ENCODE measurements around the gene OLA1.
A peak's percentile ranks its signal among the peaks of the same experiment; 100 is the strongest.
"Not testable (repeated sequence)": the region's sequence is repeated elsewhere in the genome, so short reads cannot be mapped to it uniquely, and the experiment has no call there.

Gene OLA1

DNA sequence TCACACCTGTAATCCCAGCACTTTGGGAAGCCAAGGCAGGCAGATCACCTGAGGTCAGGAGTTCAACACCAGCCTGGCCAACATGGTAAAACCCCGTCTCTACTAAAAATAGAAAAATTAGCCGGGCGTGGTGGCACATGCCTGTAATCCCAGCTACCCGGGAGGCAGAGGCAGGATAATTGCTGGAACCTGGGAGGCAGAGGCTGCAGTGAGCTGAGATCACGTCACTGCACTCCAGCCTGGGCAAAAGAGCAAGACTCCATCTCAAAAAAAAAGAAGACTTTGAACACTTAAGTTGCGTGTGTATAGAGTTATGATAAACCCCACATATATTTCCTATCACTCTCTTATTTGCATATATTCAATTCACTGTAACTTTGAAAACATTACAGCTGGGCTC, 2.7 kb downstream of the OLA1 start:
- Mint-ChIP-seq H3K36me3 (peaks cover 10% of the 10 kb centered on the region), H3K4me1 (peaks cover 11% of the 10 kb centered on the region)
- H3K4me3 Mint-ChIP-seq; H3K27me3 Mint-ChIP-seq; H3K27ac Mint-ChIP-seq; ATAC-seq (ENCODE audit: low read depth); H3K9me3 Mint-ChIP-seq; DNase-seq (ENCODE audit: low spot score in 2 of 2): not testable (repeated sequence)

DNA sequence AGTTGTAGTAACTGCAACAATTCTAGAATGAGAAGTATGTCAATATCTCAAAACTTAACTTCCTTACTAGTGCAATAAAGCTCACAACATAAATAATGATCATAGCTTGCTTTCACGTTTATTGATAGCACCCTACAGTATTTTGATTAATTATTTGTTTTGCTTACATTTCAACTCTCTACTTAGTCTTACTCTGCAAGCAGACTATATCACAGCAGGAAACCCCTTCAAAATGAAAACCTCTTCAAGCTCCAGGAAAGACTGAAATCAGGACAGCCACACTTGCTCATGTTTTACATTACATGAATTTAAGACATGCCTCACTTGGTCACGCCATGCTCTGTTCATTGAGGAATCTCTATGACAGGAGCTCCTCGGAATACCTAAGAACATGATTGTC, 3.3 kb downstream of the OLA1 start:
- peaks cover 10% of the 10 kb centered on the region for H3K36me3 Mint-ChIP-seq
- no peak overlapping the region for H3K27ac Mint-ChIP-seq
- H3K9me3 Mint-ChIP-seq = no peaks in the 10 kb centered on the region
- H3K4me3 Mint-ChIP-seq = no peak overlapping the region
- DNase-seq (ENCODE audit: low spot score in 2 of 2) (no peak), ATAC-seq (ENCODE audit: low read depth) (no peak)
- no peaks in the 10 kb centered on the region for H3K27me3 Mint-ChIP-seq
- H3K4me1 Mint-ChIP-seq = peaks cover 12% of the 10 kb centered on the region

DNA sequence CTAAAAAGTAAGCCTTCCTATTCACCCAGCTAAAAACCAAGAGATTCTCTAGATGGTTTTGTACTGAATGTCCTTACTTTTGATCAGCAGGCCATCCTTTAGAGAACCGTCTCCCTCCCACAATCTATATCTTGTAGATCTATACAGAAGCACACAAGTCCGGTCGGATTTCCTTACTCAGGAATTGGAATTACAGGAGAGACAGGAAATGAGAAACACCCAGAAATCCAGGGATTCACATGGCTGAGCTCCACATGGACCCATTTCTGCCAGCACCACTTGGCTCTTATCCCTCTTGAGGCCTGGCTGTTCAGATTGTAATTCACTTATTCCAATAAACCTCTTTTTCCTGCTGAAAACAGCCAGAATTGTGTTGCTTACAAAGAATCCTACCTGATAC, 4.5 kb downstream of the OLA1 start:
- Mint-ChIP-seq H3K4me1 (peaks cover 12% of the 10 kb centered on the region), H3K36me3 (peaks cover 10% of the 10 kb centered on the region), H3K27ac (no peak overlapping the region), H3K4me3 (no peak overlapping the region), H3K27me3 (no peaks in the 10 kb centered on the region), H3K9me3 (no peaks in the 10 kb centered on the region)
- ATAC-seq (ENCODE audit: low read depth) (no peak), DNase-seq (ENCODE audit: low spot score in 2 of 2) (no peak)

DNA sequence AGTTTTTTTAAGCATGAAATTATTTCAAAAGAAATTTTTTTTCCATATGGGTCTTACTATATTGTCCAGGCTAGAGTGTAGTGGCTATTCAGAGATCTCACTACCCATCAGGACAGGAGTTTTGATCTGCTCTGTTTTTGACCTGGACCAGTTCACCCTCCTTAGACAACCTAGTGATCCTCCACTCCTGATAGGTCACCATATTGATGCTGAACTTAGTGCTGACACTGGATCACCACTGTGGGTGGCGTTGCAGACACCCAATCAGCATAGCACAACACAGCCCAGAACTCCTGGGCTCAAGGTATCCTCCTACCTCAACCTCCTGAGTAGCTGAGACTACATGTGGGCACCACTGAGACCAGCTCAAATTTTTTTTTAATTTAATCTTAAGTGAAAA, 8.2 kb downstream of the OLA1 start:
- Mint-ChIP-seq H3K9me3 (no peaks in the 10 kb centered on the region), H3K27ac (no peak overlapping the region), H3K4me3 (no peak overlapping the region), H3K27me3 (no peaks in the 10 kb centered on the region), H3K36me3 (peaks cover 6% of the 10 kb centered on the region), H3K4me1 (peaks cover 9% of the 10 kb centered on the region)
- no peak for ATAC-seq (ENCODE audit: low read depth)
- DNase-seq (ENCODE audit: low spot score in 2 of 2) = no peak

- ATAC-seq (ENCODE audit: low read depth) (no peak), DNase-seq (ENCODE audit: low spot score in 2 of 2) (no peak)
- no peak overlapping the region for H3K27ac Mint-ChIP-seq
- no peak overlapping the region for H3K4me3 Mint-ChIP-seq
- no peaks in the 10 kb centered on the region for H3K27me3 Mint-ChIP-seq
- H3K4me1 Mint-ChIP-seq = peaks cover 18% of the 10 kb centered on the region
- H3K36me3 Mint-ChIP-seq = peaks cover 4% of the 10 kb centered on the region
- no peaks in the 10 kb centered on the region for H3K9me3 Mint-ChIP-seq
Measured at GRCh38 chr2:174236429-174236828, 11.9 kb downstream of the OLA1 start.

- DNase-seq (ENCODE audit: low spot score in 2 of 2) (no peak), ATAC-seq (ENCODE audit: low read depth) (no peak)
Measured at GRCh38 chr2:174235680-174236079, 12.7 kb downstream of the OLA1 start.

GRCh38 chr2:174233771-174234275, 14.5 kb downstream of the OLA1 start:
- no peak overlapping the region for H3K4me3 Mint-ChIP-seq
- no peaks in the 10 kb centered on the region for H3K9me3 Mint-ChIP-seq
- H3K27ac Mint-ChIP-seq = peak overlapping the region; percentile 26
- H3K36me3 Mint-ChIP-seq = peaks cover 4% of the 10 kb centered on the region
- DNase-seq (ENCODE audit: low spot score in 2 of 2) (no peak), ATAC-seq (ENCODE audit: low read depth) (no peak)
- H3K27me3 Mint-ChIP-seq = no peaks in the 10 kb centered on the region
- H3K4me1 Mint-ChIP-seq = peaks cover 15% of the 10 kb centered on the region

More at GRCh38 chr2:174235680-174236079, 12.7 kb downstream of the OLA1 start:
- H3K4me3 Mint-ChIP-seq = no peak overlapping the region
- no peaks in the 10 kb centered on the region for H3K27me3 Mint-ChIP-seq
- no peak overlapping the region for H3K27ac Mint-ChIP-seq
- H3K9me3 Mint-ChIP-seq = no peaks in the 10 kb centered on the region
- H3K4me1 Mint-ChIP-seq = peaks cover 18% of the 10 kb centered on the region
- peaks cover 4% of the 10 kb centered on the region for H3K36me3 Mint-ChIP-seq

DNA sequence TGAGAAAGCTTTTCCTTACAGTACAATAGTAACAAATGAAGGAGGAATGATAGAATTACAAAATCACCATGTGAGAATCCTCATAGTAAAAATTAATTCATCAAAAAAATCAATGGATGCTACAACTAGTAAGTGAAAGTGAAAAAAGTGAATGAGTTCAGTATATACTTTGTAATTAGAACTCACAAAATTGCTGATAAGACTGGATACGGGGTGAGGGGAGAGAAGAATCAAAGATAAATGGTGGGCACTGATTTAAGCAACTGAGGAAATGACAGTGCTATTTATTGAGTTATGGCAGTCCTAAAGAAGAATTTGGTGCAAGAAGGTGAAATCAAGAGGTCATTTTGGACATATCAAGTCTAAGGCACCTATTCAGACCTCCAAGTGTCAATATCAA, 20.6 kb downstream of the OLA1 start:
- Mint-ChIP-seq H3K27me3 (no peaks in the 10 kb centered on the region), H3K4me1 (peaks cover 5% of the 10 kb centered on the region), H3K36me3 (peaks cover 12% of the 10 kb centered on the region), H3K9me3 (no peaks in the 10 kb centered on the region), H3K4me3 (no peak overlapping the region), H3K27ac (no peak overlapping the region)
- ATAC-seq (ENCODE audit: low read depth) = no peak
- no peak for DNase-seq (ENCODE audit: low spot score in 2 of 2)

GRCh38 chr2:174224665-174225288, 23.6 kb downstream of the OLA1 start:
- Mint-ChIP-seq H3K4me1 (peaks cover 6% of the 10 kb centered on the region), H3K36me3 (peaks cover 15% of the 10 kb centered on the region), H3K27me3 (no peaks in the 10 kb centered on the region), H3K27ac (no peak overlapping the region), H3K9me3 (no peaks in the 10 kb centered on the region), H3K4me3 (no peak overlapping the region)
- DNase-seq (ENCODE audit: low spot score in 2 of 2) (no peak), ATAC-seq (ENCODE audit: low read depth) (no peak)

DNA sequence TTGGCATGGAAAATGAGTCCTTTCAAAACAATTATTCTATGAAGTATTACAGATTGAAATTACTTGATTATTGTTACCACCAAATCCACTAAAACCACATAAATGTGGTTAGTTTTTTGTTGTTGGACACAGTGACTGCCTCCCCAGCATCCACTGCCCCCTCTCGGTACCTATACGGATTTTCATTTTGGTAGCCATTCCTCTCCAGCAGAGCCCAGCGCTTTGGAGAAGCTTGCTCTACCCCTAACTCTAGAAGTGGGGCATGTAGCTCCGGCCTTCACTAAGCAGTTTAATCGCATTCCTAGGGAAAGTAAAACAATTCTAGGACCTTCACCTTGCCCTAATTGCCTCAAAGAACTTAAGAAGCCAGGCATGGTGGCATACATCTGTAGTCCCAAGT, 24.2 kb downstream of the OLA1 start:
- no peak overlapping the region for H3K4me3 Mint-ChIP-seq

DNA sequence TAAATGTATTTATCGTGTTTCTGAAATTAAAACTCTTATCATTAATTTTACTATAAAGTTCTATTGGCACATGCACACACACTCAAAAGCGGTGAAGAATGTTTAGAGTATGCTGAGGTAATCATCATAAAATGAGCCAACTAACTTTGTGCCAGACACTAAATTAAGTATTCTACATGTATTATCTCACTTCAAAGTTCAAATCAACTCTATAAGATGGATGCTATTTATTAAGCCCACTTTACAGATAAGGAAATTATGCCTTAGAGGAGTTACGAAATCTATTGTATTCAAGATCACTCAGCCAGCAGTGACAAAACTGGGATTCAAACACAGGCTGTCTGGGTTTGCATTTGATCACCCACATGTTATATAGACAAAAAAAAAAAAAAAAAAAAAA, 24.9 kb downstream of the OLA1 start:
- no peak for DNase-seq (ENCODE audit: low spot score in 2 of 2)
- Mint-ChIP-seq H3K4me3 (no peak overlapping the region), H3K36me3 (peaks cover 15% of the 10 kb centered on the region), H3K4me1 (peaks cover 6% of the 10 kb centered on the region), H3K9me3 (no peaks in the 10 kb centered on the region), H3K27me3 (no peaks in the 10 kb centered on the region), H3K27ac (no peak overlapping the region)
- no peak for ATAC-seq (ENCODE audit: low read depth)

More for the DNA sequence above, 24.2 kb downstream of the OLA1 start:
- ATAC-seq (ENCODE audit: low read depth) (no peak), DNase-seq (ENCODE audit: low spot score in 2 of 2) (no peak)
- Mint-ChIP-seq H3K9me3 (no peaks in the 10 kb centered on the region), H3K36me3 (peaks cover 15% of the 10 kb centered on the region), H3K27ac (no peak overlapping the region), H3K27me3 (no peaks in the 10 kb centered on the region), H3K4me1 (peaks cover 6% of the 10 kb centered on the region)

- Mint-ChIP-seq H3K4me1 (peaks cover 3% of the 10 kb centered on the region), H3K27ac (no peak overlapping the region), H3K4me3 (no peak overlapping the region), H3K27me3 (no peaks in the 10 kb centered on the region), H3K9me3 (no peaks in the 10 kb centered on the region), H3K36me3 (peaks cover 11% of the 10 kb centered on the region)
- ATAC-seq (ENCODE audit: low read depth) (no peak), DNase-seq (ENCODE audit: low spot score in 2 of 2) (no peak)
Measured at GRCh38 chr2:174222154-174222553, 26.2 kb downstream of the OLA1 start.

DNA sequence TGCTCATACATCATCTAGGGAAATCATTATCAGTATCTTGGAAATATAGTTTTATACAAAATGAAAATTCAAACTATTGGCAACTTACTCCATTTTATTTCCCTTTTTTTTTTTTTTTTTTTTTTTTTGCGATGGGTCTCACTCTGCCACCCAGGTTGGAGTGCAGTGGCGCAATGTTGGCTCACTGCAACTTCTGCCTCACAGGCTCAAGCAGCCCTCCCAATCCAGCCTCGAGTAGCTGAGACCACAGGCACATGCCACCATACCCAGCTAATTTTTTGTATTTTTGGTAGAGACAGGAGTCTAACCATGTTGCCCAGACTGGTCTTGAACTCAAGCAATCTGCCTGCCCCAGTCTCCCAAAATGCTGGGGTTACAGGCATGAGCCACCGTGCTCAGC, 29.0 kb downstream of the OLA1 start:
- peaks cover 5% of the 10 kb centered on the region for H3K36me3 Mint-ChIP-seq
- DNase-seq (ENCODE audit: low spot score in 2 of 2) = no peak
- no peaks in the 10 kb centered on the region for H3K27me3 Mint-ChIP-seq
- peaks cover 3% of the 10 kb centered on the region for H3K4me1 Mint-ChIP-seq
- no peak for ATAC-seq (ENCODE audit: low read depth)
- H3K4me3 Mint-ChIP-seq = no peak overlapping the region
- H3K9me3 Mint-ChIP-seq = no peaks in the 10 kb centered on the region
- no peak overlapping the region for H3K27ac Mint-ChIP-seq

DNA sequence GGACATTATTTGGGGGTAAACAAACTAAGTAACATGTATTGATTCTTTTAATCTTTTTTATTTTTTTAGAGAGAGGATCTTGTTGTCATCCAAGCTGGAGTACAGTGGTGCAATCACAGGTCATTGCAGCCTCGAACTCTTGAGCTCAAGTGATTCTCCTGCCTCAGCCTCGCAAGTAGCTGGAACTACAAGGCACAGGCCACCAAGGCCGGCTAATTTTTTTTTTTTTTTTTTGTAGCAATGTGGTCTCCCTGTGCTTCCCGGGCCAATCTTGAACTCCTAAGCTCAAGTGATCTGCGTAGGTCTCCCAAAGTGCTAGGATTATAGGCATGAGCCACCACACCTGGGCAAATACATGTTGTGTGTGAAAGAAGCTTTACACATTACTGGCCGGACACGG, 29.6 kb downstream of the OLA1 start:
- Mint-ChIP-seq H3K4me1 (peaks cover 3% of the 10 kb centered on the region), H3K27ac (no peak overlapping the region), H3K4me3 (no peak overlapping the region), H3K9me3 (no peaks in the 10 kb centered on the region), H3K27me3 (no peaks in the 10 kb centered on the region), H3K36me3 (peaks cover 5% of the 10 kb centered on the region)
- ATAC-seq (ENCODE audit: low read depth) (no peak), DNase-seq (ENCODE audit: low spot score in 2 of 2) (no peak)

GRCh38 chr2:174217869-174218268, 30.5 kb downstream of the OLA1 start:
- Mint-ChIP-seq H3K27ac (no peak overlapping the region), H3K4me3 (no peak overlapping the region), H3K9me3 (no peaks in the 10 kb centered on the region), H3K36me3 (peaks cover 5% of the 10 kb centered on the region), H3K27me3 (no peaks in the 10 kb centered on the region), H3K4me1 (peaks cover 3% of the 10 kb centered on the region)
- no peak for DNase-seq (ENCODE audit: low spot score in 2 of 2)
- no peak for ATAC-seq (ENCODE audit: low read depth)
